ENCODE measurements around the gene LTO1. TPM values are rescaled to one million over a fixed set of nuclear protein-coding genes. Genes with fewer than 3 reads are reported as not detected.

Gene LTO1
- polyA plus RNA-seq, 10 donors: 12.9 to 25.0 (median 16.6) TPM

DNA sequence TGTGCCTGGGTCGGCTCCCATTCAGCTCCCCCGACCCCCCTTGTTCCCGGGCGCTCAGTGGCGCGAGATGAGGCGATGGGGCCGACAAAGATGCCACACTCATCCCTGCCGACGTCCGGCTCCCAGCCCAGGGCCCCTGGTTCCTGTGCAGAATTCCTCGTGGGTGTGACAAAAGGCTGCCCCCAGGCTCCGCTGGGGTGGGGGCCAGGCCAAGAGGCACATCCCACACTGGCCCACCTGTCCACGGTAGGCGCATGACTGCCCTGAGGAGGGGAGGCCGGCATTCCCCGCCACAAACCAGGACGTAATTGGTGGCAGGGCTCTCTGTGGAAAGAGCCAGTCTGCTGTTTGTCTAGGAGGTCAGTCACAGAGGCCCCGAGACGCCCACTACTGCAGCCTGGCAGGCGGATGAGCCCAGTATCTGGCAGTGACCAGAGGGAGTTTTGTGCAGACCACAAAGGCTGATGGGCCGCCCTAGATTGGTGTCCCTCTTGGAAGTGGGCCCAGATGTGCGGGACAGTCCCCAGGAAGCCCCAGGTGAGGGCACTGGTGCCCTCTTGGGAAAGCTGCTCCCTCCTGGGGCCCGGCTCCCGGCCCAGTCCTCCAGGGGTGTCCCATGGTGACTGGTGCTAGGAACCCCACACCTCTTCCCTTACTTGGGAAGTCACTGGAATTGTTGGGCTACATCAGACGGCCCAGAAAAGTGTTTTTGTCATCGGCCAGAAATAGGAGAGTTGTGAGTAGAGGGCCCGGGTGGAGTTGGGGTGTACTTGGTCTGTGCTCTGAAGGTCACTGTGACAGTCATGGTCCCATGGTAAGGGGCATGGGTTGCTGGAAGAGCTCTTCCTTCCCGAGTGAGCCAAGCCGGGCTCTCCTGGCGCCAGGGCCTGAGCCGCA is 28.4 kb downstream of the LTO1 start:
- DNase-seq: no peak

DNA sequence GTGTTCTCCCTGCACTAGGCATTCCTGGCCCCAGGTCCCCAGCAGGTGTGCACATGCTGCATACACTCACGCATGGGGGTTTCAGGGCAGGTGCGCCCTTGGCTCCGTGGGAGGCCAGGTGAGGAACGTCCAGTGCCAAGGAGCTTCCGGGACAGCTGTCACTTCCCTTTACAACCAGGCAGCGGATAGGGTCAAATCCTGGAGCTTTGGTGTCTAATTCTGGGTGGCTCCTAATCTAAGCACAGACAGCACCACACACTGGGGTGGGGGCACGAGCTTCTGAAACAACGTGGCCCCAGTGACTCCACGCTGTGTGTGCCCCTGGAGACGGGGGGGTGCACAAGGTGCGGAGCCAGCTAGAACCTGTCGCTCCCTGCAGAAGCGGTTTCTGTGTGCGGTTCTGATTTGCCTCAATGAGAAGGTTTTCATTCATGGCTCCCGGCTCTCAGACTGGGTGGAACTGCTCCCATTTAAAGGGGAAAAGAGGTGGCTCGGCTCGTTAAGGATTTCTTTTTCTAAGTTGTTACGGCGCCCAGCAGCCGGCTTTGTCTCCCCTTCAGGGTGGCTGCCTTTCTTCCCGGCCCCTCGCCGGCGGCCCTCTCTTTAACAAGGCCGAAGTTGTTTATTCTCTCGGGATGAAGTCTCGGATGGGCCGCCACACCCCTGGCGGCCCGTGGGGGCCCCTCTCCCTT is 29.2 kb downstream of the LTO1 start:
- DNase-seq: no peak

DNA sequence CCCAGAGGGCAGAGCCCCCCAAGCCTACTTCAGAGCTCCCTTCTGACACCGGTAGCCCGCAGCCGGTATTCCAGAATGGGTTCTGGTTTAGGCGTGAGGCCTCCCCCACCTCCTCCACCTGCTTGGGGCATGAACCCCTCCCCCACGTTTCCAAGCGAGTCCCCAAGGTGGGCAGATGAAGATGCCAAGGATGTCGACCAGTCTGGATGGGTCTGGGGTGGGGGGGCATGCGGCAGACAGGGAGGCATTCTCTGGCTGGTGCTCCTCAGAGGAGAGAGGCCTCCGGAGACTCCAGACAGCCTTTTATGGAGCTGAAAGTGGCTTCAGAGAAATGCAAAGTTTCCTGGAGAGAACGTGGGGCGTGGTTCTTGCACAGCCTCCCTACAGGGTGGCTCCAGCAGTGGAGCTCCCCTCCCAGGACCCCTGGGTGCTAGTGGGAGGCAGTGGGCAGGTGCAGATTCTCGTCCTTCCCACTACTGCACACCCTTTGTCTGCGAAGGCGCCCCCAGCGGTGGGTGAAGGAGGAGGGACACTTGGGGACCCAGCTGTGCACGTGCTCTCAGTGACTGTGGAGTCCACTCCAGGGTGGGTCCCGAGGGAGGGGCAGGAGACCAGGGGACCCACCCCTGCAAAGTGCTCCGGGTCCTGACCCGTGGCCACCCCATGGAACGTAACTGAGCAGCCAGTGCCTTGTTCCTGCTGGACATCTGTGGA is 30.0 kb downstream of the LTO1 start:
- DNase-seq: no peak

DNA sequence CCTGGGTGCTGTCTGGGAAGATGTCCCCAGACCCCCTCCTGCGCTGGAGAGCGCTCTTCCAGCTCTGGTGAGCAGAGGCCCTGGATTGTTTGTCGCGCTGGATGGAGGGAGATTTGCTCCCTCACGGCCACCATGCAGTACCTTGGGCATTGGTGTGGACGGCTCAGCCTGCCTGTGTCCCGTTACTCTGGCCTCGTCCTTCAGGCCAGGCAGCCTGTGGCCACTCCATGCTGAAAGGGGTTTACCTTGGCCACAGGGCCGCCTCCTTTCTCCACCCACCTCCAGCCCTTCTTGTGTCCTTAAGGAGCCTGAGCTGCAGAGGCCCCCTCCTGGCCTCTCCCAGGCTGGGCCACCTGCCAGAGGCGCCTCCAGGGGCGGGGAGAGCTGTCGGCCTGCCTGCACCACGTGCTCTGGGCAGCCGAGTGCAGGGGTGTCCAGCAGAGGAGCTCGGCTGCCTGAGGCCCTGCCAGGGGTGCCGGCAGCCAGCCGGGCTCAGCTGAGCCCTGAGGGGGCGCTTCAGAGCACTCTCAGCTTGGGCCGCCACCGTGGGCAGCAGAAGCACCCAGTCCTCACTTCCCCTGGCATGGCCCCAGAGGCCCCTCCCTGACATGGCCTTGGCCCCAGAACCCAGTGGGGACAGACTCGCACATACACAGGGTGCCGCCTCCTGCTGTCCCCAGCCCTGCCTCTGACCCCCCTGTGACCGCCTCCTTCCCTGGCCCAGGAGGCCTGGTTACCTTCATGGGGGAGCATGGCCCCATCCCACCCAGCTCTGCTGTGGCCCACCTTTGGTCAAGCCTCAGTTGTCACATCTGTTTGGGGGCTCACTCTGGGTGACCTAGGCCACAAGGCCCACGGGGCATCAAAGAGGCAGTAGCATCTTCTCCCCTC is 30.8 kb downstream of the LTO1 start:
- DNase-seq: peak; percentile 75 to 91 (median 76)

DNA sequence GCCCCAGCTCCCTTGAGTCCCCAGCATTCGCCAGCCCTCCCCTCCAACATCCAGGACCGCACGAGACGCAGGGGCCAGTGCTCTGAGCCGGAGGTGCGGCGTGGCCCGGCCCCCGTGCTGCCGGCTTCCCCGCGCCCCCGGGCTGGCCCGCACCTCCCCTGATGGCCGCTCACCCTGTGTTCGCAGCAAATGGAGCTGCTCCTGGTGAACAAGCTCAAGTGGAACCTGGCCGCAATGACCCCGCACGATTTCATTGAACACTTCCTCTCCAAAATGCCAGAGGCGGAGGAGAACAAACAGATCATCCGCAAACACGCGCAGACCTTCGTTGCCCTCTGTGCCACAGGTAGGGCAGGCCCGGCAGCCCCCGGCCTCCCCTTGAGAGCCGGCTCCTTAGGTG is 31.5 kb downstream of the LTO1 start:
- peak in 1 of 3 donors; percentile 51 for DNase-seq

DNA sequence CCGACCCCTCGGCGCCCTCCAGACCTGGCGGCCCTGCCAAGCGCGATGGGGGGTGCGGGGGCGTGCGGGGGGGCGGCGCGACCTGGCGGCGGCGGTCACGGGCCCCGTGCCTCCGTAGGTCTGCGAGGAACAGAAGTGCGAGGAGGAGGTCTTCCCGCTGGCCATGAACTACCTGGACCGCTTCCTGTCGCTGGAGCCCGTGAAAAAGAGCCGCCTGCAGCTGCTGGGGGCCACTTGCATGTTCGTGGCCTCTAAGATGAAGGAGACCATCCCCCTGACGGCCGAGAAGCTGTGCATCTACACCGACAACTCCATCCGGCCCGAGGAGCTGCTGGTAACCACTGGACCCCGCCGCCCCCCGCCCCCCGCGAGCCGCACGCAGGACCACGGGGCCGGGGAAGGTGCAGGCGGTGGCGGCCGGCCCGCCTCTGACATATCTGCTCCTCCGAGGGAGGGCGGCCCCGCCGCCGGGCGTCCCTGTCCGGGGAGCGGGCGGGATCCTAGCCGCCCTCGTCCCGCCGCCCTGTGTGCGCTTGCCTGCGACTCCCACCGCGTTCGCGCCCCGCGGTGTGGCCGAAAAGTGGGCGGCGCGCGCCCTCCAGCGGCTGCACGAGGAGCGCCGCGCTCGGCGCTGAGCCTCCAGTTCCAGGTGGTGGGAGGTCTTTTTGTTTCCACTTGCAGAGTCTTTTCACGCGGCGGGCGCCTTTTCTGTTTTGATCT is 32.1 kb downstream of the LTO1 start:
- peak; percentile 81 to 96 (median 90) for DNase-seq

DNA sequence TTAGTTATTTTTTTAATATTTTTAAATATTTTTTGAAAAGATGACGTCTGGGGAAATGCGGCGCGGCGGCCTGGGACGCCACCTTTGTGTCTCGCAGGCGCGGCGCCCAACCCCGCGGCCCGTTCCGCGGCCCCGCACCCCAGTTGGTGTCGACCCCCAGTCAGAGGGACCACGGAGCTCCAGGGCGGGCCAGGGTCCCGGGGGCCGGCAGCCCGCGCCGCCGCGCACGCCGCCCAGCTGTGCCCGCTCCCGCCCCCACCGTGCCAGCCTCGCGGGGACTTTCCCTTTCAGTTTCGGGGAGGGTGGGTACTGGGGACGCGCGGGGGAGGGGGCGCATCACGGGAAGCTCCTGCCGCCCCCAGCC is 32.6 kb downstream of the LTO1 start:
- no peak for DNase-seq

DNA sequence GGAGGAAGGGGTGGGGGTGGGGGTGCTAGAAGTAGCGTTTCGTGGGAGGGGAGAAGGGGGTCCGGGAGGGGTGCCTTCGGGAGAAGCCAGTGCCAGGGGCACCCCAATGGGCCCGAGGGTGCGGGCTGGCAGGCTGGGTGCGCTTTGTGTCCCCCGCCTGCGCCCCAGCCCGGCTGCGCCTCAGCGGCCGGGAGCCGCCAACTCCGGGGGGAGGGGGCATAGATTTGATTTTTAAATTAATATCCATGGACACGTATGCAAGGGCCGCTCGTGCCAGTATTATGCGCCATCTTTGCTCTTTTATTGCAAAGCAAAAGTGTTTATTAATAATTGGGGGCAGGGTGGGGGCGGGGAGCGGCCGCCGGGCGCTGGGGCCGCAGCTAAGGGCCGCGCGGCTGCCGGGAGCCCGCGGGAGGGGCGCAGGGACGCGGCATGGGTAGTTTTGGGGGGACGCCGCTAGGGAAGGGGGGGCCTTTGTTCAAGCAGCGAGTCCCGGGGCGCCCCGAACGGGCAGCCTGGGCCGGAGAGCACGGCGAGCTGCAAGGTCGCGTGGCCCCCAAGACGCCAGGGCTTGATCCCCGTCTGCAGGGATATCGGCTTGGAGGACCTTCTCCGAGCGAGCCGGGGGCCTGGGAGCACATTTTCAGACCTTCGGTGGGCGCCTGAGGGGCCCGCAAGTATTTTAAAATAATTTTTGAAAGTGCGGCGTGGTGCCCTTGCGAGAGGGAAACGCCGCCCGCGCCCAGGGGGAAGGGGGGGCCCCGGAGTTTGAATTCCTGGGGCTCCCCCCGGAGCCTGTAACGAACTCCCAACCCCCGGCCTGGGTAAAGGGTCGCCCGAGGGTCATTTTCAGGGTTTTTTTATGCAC is 33.2 kb downstream of the LTO1 start:
- DNase-seq: peak in 1 of 3 donors; percentile 71

DNA sequence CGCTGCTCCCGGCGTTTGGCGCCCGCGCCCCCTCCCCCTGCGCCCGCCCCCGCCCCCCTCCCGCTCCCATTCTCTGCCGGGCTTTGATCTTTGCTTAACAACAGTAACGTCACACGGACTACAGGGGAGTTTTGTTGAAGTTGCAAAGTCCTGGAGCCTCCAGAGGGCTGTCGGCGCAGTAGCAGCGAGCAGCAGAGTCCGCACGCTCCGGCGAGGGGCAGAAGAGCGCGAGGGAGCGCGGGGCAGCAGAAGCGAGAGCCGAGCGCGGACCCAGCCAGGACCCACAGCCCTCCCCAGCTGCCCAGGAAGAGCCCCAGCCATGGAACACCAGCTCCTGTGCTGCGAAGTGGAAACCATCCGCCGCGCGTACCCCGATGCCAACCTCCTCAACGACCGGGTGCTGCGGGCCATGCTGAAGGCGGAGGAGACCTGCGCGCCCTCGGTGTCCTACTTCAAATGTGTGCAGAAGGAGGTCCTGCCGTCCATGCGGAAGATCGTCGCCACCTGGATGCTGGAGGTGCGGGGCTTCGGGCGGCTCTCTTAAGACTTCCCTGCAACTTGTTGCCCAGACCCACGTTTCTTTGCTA is 34.1 kb downstream of the LTO1 start, which contains the start of gene CCND1:
Gene CCND1, plus strand, starts transcription at position 162 of the 587 bp plus-strand sequence. Its CDS starts 158 bp downstream, at position 320.
- DNase-seq: peak; percentile 73 to 89 (median 82)

DNA sequence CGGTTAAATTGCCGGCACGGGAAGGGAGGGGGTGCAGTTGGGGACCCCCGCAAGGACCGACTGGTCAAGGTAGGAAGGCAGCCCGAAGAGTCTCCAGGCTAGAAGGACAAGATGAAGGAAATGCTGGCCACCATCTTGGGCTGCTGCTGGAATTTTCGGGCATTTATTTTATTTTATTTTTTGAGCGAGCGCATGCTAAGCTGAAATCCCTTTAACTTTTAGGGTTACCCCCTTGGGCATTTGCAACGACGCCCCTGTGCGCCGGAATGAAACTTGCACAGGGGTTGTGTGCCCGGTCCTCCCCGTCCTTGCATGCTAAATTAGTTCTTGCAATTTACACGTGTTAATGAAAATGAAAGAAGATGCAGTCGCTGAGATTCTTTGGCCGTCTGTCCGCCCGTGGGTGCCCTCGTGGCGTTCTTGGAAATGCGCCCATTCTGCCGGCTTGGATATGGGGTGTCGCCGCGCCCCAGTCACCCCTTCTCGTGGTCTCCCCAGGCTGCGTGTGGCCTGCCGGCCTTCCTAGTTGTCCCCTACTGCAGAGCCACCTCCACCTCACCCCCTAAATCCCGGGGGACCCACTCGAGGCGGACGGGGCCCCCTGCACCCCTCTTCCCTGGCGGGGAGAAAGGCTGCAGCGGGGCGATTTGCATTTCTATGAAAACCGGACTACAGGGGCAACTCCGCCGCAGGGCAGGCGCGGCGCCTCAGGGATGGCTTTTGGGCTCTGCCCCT is 34.7 kb downstream of the LTO1 start:
- DNase-seq: peak in 1 of 3 donors; percentile 66

DNA sequence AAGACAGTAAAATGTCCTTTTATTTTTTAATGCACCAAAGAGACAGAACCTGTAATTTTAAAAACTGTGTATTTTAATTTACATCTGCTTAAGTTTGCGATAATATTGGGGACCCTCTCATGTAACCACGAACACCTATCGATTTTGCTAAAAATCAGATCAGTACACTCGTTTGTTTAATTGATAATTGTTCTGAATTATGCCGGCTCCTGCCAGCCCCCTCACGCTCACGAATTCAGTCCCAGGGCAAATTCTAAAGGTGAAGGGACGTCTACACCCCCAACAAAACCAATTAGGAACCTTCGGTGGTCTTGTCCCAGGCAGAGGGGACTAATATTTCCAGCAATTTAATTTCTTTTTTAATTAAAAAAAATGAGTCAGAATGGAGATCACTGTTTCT is 35.3 kb downstream of the LTO1 start:
- no peak for DNase-seq

DNA sequence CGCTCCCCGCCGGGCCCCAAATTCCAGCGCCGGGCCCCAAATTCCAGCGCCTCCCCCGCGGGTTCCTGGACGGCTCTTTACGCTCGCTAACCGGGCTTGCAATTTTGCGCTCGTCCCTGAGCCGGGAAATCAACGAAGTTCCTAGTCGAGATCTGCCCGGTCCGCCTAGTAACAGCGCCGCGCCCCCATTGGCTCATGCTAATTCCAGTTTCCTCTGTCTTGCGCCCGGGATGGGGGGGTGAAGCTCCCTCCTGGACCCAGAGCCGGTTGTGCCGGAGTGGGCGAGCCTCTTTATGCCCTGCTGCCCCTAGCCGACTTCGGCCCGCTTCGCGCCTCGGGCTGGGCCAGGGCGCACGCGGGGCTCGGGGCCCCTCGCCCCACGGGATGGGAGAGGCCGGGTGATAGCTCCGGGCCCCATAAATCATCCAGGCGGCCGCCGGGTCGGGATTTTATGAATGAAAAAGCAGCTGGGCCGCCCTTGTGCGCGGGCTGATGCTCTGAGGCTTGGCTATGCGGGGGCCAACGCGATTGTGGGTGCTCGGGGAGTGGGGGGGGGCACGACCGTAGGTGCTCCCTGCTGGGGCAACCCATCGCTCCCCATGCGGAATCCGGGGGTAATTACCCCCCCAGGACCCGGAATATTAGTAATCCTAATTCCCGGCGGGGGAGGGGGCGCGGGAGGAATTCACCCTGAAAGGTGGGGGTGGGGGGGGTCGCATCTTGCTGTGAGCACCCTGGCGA is 36.0 kb downstream of the LTO1 start:
- peak; percentile 94 to 98 (median 95) for DNase-seq

DNA sequence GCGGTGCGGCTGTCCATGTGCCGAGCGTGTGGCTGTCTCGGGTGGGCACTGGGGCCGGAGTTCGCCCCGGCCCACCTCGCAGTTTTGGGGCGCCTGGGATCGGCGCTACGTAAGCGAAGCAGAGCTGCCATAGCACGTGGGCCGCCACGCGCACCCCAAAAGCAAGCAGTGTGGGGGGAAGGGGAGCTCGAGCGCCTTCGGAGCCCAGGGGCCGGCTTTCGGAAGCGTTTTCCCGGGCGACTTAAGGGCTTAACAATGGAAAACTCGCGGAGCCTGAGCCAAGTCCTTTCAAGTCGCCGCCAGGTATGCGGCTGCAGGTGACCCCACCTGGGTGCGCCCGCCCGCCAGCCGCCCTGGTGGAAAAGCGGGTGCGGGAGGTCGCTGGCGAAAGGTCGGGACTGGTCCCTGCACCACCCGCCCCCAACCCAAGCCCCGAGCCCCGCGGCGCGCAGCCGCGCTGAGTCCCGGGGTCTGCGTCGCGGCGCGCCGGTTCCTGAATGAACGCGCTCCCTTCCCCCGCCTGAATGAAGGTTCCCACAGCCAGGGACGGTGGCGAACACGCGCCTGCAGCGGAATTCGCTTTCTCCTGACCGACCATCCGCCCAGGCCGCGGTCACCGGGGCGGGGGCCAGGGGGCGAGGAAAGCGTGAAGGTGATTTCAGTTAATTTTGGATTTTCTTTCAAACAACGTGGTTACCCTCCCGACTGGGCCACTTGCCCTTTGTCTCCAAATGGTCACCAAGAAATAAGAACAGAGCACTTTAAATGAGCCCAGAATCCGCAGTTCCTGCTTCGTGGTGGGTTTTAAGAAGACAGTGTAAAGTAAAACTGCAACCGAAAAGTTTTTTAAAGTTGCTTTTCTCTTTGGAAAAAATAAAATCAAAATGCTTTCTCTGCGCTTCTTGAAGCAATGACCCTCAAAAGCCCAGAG is 36.9 kb downstream of the LTO1 start:
- peak; percentile 45 to 87 (median 66) for DNase-seq

DNA sequence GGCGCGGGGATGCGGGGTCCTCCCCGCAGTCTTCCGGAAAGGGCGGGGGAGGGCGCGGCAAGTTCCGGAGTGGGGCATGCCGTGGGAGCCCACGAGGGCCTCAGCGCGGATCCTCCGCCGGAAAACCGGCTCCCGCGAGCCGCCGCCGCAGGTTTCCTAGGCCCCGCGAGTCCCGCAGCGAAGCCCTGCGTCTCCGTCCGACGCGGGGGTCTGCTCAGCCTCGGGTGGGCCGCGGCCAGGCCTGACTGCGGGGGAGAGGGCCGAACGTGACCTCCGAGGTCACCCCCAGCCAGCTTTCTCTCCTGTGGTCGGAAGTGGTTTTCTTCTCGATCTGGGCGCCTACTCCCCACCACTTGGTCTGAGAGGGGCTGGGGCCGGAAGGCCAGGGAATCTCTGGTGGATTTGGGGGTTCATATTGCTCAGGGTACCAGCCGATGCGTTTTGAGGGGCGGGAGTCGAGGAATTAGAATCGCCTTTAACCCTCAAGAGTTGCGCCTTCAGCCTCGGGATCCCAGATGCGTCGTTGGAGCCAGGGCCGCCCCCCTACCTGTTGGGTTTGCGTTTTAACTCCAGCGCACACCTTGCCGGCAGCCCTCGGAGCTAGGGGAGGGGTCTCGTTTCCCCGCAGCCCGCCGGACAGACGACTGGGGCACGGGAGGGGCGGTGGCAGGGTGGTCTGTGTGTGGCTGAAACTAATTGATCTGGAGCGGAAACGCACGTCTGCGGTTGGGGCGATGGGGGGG is 37.8 kb downstream of the LTO1 start:
- DNase-seq: no peak

DNA sequence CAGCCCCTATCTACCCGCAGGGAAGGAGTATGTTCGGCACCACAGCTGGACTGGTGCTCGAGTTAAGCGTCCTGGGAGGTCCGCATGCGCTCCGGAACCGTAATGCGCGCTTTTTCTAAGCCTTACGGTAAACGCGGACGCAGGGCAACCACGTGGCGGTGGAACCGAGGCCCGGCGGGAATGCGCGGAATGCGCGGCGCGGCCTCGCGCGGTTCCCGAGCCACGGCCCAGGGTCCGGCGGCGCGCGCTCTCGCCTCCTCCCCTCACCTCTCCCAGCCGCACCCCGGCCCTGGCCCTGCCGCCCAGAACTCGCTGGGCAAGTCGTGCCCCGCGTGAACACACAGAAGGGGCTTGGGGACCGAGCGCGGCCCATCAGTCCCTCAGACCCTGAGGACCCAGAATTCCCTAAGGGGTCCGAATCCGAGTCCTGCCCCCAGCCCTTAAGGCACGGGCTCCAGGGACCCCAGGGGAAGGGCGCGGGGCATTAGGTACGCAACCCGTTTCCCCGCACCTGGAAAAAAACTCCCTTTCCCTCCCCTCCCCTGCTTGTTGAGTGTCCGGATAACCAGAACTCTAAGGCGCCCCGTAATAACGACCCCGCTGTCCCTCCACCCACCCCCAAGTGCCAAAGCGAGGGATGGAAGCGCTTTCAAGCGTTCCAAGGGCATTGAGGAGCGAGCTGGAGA is 38.5 kb downstream of the LTO1 start:
- DNase-seq: peak; percentile 82 to 93 (median 85)

Data from muscle of back (tissue), 11 donors.